GM18873 (cell line): Measurements from ENCODE around the gene ATP13A4.

Experiments
- ATAC-seq: cut with Tn5 transposase; IDR thresholded peaks from one replicate; pipeline ENCODE4 v1.9.1; 2021; ENCODE audit warnings: mild to moderate bottlenecking, moderate library complexity, moderate number of reproducible peaks; ENCODE audit not compliant: unreplicated experiment, low FRiP score

ATP13A4 gene, protein sequence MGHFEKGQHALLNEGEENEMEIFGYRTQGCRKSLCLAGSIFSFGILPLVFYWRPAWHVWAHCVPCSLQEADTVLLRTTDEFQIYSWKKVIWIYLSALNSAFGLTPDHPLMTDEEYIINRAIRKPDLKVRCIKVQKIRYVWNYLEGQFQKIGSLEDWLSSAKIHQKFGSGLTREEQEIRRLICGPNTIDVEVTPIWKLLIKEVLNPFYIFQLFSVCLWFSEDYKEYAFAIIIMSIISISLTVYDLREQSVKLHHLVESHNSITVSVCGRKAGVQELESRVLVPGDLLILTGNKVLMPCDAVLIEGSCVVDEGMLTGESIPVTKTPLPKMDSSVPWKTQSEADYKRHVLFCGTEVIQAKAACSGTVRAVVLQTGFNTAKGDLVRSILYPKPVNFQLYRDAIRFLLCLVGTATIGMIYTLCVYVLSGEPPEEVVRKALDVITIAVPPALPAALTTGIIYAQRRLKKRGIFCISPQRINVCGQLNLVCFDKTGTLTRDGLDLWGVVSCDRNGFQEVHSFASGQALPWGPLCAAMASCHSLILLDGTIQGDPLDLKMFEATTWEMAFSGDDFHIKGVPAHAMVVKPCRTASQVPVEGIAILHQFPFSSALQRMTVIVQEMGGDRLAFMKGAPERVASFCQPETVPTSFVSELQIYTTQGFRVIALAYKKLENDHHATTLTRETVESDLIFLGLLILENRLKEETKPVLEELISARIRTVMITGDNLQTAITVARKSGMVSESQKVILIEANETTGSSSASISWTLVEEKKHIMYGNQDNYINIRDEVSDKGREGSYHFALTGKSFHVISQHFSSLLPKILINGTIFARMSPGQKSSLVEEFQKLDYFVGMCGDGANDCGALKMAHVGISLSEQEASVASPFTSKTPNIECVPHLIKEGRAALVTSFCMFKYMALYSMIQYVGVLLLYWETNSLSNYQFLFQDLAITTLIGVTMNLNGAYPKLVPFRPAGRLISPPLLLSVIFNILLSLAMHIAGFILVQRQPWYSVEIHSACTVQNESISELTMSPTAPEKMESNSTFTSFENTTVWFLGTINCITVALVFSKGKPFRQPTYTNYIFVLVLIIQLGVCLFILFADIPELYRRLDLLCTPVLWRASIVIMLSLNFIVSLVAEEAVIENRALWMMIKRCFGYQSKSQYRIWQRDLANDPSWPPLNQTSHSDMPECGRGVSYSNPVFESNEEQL

DNA sequence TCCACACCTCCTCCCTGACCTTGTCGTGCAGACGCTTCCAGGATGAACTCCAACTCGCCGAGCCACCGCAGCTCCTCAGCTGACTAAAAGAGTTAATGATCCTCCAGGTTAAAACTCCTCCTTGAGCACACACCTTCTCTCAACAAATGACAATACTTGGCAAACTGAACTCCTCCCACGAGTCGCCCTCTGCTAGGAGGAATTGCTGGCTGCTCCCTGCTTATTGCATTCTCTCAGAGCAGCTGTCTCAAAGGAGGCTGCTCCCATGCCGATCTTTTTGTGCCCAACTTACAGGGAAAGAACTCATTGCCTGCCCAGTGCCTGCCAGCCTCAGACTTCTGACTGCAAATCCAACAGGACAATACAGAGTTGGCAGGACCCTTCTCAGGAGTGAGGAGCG, at the start of gene ATP13A4:
Gene ATP13A4 (minus strand): TSS at position 85 of the 400 bp plus-strand sequence. CDS start 96 bp downstream, outside the sequence.
- no peak for ATAC-seq

DNA sequence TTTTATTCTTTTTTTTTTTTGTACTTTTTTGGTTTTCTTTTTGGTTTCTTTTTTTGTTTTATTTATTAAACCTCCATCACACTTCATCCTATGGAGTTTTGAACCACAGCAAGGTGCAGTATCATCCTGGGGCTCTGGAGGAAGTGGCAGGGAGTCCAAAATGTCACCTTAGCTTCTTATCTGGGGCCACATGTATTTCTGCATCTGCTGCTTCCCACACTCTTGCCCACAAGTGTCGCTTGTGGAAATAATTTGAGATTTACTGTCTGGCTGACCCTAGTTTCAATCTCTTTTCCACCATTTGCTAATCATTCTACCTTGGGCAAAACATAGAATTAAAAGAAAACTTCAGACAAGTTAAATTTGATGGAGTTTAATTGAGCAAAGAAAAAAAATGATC, 44.7 kb upstream of the ATP13A4 start:
- no peak for ATAC-seq

DNA sequence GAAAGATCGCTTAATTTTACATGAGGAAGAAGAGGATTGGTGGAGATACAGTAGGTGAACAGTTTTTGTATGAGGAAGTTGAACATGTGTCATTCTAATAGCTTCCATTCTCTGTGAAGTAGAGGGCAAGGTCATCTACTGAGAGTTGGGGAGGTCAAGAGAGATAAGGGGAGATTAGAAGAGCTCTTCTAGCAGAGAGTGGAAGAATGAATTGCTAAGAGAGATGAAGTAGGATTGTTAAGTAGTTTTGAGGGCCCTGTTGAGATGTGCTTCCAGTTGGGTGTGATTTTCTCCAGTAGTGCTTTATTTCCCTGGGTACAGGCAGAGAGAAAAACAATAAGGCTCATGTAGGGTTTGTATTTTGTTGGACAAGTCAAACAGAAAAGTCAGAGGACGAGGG, 43.5 kb upstream of the ATP13A4 start:
- no peak for ATAC-seq

DNA sequence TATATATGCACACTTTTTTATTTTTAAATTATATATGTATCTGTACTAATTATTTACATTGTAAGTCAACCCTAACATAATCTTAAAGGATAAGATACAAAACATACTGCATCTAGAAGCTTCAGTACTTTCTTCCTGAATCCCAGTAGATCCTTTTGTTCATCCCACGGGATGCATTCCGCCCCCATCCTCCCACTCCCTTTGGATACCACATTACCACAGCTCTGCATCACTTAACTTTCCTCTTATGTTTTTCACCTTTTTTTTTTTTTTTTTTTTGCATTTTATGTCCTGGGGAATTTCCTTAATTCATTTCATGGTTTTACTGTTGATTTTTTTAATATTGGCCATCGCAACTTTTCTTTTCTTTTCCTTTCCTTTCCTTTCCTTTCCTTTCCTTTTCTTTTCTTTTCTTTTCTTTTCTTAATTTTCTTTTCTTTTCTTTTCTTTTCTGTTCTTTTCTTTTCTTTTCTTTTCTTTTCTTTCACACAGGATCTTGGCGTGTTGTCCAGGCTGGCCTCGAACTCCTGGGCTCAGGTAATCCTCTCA, 41.3 kb upstream of the ATP13A4 start:
- no peak for ATAC-seq

DNA sequence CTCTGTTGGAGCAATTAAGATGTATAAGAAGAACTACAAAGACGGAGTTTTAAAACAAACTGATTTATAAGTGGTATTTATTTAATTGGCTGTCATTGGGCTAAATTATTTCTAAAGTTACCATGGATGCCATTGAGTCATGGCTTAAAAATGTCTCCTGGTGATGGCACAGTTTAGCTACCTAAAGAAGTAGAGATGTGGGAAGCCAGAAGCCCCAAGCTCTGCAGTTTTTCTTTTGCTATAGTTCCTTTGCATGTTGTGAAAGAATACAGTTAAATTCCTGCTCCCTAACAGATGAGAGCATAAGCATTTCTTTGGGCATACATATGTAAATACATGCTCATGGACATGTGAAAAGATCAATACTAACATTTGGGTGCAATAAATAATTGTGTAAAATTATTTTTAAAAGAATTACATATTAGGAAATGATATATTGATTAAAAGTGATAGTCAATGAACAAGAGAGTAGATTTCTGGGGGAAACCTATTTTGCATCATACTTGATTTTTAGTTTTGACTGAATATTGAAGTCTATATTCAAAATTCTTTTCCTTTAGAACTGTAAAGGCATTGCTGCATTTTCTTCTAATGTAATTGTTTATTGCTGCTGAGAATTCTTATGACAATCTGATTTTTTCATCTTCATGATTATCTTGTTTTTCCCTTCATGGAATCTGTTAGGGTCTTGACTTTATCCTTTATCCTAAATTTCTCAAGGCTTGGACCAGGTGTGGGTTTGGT, 40.4 kb upstream of the ATP13A4 start:
- no peak for ATAC-seq

DNA sequence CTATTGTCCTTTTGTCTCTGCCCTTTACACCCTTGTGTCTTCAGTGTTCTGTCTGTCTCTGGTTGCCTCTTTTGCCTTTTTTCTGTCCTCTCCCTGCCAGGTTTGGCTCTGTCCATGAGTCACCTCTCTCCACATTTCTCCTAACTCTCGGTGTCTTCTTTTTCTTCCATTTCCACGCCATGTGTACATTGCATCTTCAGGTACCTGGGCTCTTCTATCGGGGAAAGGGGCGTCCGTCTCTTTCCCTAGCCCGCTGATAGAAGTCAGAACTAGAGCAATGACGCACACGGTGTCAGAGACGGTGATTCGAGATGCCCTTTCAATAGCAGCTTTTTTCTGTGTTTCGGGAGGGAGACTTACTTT, 39.0 kb upstream of the ATP13A4 start:
- peak; percentile 18 for ATAC-seq

DNA sequence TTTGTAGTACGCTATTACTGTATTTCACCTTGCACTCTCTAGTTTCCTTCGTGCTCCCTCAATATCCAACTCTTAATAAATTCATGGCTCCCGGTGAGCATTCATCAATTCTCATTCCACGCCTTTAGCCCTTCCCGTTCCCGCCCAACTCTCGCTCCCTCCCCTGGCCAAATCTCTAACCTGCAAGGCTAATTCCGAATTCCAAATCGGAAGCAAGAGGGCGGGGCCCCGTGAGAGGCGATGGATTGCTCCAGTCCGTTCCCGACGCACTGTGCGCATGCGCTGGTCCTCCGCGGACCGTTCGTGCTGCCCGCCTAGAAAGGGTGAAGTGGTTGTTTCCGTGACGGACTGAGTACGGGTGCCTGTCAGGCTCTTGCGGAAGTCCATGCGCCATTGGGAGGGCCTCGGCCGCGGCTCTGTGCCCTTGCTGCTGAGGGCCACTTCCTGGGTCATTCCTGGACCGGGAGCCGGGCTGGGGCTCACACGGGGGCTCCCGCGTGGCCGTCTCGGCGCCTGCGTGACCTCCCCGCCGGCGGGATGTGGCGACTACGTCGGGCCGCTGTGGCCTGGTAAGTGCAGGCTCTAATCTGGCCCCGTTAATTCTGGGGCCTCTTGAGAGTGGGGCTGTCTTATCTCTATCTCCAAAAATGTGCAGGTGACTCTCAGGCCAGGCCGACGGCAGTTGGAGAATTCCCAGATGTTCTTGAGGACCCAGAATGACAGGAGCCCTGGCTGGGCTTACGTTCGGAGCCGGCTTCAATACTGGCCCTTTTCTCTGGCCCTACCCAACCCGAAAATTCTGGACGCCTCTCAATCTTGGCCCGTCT, 38.4 kb upstream of the ATP13A4 start, which contains the start of gene OPA1:
Gene OPA1 (plus strand): TSS at position 368 of the 827 bp plus-strand sequence. CDS start 170 bp downstream, at position 538.
- ATAC-seq = peak; percentile 98

DNA sequence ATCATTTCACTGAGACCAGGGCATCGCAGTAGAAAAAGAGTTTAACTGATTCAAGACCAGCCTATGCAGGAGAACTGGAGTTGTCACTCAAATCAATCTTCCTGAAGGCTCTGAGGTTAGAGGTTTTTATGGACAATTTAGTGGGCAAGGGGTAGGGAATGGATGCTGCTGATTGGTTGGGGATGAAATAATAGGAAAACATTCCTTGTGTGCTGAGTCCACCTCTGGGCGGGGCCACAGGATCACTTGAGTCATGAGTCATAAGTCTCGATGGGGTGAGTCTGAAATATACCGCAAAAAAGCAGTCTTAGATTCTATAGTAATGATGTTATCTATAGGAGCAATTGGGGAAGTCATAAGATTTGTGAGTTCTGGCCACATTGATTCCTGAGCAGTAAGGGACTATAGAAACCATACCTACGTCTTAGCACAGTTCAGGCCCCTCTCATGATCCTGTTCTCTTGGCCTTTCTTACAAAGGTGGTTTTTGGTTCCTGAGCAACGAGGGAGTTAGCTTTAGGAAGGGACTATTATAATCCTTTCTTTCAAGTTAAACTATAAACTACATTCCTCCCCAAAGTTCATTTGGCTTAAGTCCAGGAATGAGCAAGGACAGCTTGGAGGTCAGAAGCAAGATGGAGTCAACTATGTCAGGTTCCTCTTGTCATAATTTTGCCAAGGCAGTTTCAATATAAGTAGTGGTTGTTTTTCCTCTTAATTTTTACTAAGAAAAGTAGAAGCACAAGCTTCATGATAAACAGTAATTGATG, 35.6 kb upstream of the ATP13A4 start:
- ATAC-seq = no peak

DNA sequence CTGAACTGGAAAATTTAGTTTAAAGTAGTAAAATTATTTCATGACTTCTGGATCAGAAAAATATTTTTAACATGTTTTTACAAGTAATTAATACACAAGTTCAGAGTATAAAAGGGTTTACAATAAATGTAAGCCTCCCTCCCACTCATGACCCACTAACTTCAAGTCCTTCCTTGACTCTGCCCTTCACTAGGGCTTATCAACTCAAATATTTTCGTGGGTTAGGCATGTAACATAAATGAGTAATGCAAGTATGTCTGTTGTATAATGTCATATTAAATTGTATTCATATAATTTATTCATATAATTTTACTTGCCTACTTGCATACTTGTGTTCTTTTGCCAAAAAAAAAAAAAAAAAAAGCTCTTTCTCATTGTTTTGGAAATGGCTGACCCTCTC, 34.9 kb upstream of the ATP13A4 start:
- ATAC-seq = no peak

DNA sequence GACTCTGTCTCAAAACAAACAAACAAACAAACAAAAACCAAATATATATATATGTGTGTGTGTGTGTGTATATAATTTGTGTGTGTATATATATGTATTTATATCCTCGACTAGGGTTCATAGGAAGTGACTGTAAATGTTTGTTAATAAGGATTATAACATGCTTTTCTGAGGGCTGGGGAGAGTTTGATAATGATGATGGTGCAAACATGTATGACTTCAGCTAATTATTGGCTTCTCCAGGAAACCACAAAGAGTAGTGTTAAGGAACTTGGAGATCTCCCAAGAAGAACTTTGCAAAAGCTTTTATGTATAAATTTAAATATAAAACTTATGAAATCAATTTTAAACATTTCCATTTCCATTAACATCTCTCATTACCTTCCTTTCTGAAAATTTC, 34.4 kb upstream of the ATP13A4 start:
- ATAC-seq = no peak

DNA sequence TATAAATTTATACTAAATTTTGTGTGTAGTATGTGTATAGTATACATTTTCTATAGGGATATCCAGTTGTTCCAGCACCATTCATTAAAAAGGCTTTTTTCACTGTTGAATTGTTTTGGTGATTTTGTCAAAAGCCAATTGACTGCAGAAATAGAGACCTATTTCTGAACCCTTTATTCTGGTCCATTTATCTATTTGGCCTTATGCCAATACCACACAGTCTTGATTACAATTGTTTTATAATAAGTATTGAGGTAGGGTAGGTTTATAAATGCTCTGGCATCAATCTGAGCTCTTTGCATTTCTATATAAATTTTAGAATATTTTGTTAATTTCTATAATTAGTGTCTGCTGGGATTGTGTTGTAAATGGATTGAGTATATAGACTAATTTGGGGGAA, 31.8 kb upstream of the ATP13A4 start:
- ATAC-seq = no peak

DNA sequence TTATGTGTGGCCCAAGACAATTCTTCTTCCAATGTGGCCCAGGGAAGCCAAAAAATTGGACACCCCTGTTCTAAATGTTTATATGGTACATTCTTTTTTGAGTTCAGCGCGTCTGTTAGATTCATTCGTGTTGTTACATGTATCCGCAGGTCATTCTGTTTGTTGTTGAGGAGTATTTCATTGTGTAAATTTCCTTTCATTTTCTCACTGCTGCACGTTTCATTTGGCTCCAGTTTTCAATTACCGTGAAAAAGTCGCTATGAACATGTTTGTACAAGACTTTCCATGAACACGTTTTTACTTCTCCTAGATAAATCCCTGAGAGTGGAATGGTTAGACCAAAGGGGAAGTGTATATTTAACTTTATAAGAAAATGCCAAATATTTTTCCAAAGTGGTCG, 30.8 kb upstream of the ATP13A4 start:
- no peak for ATAC-seq

DNA sequence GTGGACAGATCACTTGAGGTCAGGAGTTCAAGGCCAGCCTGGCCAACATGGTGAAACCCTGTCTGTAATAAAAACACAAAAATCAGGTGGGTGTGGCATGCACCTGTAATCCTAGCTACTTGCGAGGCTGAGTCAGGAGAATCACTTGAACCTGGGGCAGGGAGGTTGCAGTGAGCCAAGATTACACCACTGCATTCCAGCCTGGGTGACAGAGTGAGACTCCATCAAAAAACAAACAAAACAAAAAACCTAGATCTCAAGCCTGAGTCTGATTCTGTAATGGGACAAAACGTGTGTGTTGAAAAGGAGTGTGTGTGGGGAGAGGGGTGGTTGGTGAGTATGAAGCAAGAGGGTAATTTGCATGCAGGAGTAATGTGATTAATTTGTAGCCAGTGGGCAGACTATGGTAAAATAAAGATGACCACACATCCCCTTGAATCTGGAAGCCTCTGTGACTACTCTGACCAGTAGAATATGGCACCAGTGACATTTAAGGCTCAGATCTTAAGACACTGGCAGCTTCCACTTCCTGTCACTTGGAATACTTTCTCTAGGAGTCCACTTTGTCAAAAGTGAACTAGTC, 19.9 kb upstream of the ATP13A4 start:
- ATAC-seq = no peak

DNA sequence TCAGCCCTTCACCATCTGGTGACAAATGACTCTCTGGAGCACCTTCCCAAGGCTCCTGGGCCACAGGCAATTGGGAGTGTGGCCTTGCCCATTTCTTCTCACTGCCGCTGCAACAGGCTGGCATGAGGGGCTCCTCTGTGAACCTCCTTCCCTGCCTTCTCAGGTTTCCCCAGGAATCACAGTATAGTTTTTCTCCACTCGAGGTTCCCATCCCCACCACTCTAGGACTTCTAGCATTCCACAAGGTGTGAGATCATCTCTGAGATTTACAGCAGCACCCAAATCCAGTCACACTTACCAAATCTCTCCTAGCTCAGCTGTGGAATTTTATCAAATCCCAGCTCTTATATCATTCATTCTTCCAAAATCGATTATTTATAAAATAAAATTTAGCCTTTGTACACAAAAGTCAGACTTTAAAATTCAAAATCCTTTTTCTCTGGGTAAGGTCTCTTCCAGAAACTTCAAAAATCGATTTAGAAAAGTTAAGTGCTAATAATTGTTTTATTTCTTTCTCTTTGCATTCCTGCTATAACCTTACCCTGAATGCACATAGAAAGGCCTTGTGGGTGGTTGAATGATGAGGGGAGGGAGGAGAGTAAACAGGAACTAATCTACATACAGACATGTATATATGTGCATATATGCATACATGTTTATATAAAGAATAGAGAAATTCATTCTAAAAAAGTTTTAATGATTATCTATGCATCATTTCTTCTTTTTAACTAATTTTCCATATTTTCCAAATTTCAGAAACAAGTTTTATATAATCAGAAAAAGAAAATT, 18.9 kb upstream of the ATP13A4 start:
- ATAC-seq = no peak

DNA sequence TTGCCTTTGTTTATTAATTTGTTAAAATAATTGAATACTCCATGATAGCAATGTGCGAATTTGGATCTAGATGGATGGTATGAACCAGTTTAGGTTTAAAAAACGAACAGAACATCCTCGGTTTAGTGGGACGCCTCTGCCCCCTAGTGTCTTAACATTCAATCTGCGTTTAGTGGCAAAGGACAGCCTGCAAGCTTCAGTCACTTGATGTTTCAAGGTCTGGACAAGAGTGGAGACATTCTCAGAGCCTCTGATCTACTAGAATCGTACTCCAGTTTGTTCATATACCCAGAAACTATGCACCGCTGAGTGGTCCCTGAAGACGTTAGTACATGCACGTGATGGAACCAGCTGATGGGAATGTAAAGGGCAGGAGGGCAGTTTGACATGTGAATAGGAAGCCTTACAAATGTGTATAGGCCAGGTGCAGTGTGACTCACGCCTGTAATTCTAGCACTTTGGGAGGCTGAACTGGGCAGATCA, 17.8 kb upstream of the ATP13A4 start:
- ATAC-seq = no peak

DNA sequence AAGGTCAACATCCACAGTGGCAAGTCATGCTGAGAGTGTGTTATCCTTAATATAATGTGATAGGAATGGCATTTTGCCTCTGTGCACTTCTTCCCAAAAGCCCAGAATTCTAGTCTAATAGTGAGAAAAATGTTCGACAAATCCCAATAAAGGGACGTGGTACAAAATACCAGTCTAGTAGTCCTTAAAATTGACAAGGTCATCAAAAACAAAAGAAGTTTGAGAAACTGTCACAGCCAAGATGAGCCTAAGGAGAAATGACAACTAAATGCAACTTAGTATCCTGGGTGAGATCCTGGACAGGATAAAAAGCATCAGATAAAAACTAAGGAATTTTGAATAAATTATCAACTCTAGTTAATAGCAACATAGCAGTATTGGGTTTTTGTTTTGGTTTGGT, 14.4 kb upstream of the ATP13A4 start:
- ATAC-seq = no peak

DNA sequence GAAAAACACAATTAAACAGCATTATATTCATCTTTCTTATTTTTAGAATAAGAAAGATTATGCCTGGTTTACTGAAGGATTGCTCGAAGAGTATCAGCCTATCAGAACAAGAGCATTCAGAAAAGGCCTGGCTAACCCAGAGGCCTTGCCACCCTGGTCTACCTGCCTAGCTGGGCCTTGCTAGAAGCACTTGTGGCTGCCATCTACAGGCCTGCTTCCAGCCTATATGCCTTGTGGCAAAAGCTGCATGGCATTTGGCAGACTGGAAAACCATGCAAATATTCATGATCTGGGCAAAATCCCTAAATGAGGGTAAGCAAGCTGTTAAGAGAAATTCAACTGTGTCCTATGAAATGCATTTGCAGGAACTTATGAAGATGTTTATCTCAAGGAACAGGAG, 9.3 kb upstream of the ATP13A4 start:
- ATAC-seq = no peak
